ENCODE measurements around the gene ACSS1.
"Not testable (repeated sequence)": the region's sequence is repeated elsewhere in the genome, so short reads cannot be mapped to it uniquely, and the experiment has no call there.

The ACSS1 gene

GRCh38 chr20:25014816-25015215, 43.1 kb downstream of the ACSS1 start:
- in situ Hi-C loops (cut with MboI; ENCODE audit: low sequenced_read_pairs): no loop called here

DNA sequence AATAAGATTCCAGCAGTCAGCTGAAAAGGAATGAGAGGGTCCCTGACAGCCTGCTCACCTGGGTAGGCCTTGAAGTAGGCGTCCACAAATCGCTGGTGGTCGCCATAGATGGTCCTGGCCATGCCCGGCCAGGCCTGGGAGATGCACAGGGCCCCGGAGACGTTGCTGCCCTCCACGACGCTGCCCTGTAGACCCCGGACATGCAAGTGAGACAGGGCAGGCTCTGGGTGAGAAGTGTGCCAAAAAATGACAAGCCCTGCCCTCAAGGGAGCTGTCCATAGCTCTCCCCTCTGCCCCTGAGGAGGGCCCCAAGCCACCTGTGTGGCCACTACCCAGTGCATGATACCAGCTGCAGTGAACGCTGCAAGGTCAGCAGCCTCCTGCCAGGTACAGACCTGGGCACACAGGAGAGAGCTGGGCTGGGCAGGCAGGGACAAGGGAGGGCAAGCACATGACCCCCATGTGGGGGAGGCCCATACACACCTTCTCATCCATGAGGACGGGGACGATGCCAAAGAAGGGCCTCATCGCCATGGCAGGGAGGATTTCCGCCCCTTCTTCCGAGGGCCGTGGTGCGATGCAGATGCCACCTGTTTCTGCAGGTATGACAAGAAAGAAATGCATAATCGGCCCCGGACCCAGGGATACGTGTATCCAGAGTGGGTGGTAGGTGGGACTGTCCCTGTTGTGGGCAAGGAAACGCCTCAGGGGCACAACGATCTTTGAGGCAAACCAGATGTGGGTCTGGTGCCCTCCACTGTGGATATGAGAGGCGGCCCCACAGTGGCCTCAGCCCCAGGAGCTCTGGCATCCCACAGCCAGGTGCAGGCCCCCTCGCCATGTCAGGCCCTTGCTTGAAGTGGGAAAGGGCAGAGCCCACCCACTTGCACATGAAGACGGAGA, 44.2 kb downstream of the ACSS1 start:
- in situ Hi-C loops (cut with MboI; ENCODE audit: low sequenced_read_pairs): no loop called here

DNA sequence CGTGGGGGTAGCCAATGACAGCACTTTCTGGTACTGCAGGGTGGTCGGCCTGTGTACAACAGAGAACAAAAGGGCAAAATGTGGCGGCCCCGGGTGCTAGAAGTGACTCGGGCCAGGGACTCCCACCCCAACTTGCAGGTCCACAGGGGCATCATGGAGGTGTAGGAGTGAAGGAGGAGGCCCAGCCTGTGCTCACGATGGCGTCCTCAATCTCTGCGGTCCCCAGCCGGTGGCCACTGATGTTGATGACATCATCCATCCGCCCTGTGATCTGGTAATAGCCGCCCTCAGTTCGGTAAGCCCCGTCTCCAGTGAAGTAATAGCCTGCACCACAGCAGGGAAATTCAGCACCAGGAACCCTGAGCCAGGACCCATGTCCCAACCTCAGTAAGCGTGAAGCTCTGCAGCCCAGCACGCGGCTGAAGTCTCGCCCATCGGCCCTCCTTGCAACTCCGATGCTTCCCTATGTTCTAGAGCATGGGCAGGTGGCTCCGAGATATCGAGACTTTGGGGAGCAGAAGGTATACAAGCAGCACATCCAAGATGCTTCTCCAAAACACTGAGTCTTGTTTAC, 45.2 kb downstream of the ACSS1 start:
- in situ Hi-C loops (cut with MboI; ENCODE audit: low sequenced_read_pairs): no loop called here

DNA sequence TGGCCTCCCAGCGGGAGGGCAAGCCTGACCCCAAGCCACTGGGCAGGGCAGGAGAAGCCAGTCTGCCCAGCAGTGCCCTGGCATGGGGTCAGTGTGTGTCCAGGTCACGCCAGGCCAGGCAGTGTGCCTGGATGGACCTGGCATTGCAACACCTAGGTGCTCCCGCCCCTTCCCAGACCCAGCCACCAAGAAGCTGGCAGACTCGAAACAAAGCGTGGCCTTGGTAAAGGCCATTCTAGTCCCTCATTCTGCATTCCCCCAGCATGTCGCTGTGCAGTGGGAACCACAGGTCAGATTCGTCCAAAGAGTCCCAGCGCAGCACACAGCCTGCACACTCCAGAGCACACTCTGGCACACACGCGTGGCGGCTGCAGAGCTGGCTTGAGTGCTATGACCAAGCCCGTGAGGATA, 46.1 kb downstream of the ACSS1 start:
- in situ Hi-C loops (cut with MboI; ENCODE audit: low sequenced_read_pairs): no loop called here

DNA sequence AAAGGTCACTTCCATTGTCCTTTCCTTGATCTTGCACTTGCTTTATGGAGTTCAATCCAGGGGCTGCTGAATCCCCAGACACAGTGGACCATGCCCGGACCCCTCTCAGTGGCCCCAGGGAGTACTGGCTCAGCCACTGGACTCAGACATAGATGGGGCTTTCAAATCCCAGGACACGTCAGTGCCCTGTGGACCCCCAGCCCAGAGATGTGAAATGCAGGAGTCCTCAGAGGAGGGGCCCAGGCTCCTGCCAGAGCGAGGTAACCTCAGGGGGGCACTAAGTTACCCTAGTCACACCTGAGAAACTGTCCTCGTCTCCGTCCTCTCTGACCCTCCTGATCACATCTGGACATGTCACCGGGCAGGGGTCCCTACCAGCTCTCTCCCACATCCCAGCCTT, 46.7 kb downstream of the ACSS1 start:
- in situ Hi-C loops (cut with MboI; ENCODE audit: low sequenced_read_pairs): no loop called here

GRCh38 chr20:25009218-25010145, 48.5 kb downstream of the ACSS1 start:
- in situ Hi-C loops (cut with MboI; ENCODE audit: low sequenced_read_pairs): no loop called here

GRCh38 chr20:25008388-25009217, 49.3 kb downstream of the ACSS1 start:
- in situ Hi-C loops (cut with MboI; ENCODE audit: low sequenced_read_pairs): no loop called here

- in situ Hi-C loops (cut with MboI; ENCODE audit: low sequenced_read_pairs): no loop called here
Observed at GRCh38 chr20:25007491-25008305, 50.2 kb downstream of the ACSS1 start.

DNA sequence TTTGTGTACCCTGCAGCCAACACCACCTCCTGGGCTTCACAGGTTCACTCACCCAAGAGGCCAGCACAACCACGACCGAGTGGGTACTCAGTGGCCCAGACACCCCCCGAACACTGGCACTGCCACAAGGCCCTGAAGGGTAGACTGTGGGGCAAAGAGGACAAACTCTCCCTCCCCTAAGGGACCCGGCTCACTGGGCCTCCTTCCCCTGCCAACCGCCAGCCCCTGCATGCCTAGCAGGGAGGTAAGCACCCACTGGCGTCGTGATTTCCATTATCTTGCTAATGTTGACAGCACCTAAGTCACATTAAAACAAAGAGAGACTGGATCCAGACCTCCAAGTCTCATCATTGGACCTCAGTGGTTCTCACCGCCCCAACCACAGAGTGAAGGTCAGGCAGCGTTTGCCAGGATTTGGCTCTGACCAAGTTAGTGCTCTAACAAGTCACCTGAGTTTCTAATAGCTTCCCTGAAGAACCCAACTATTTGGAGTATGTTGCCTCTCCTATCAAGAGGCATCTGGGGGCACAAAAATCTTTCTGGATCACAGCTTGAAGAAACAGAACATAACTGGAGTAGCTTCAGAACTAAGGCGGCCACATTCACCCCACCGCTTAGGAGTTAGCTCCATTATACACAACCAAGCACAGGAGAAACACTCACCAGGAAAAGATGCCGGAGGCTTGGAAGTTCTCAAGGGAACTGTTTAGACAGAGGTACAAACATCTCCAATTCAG, 51.3 kb downstream of the ACSS1 start:
- in situ Hi-C loops (cut with MboI; ENCODE audit: low sequenced_read_pairs): no loop called here

- in situ Hi-C loops (cut with MboI; ENCODE audit: low sequenced_read_pairs): no loop called here
Observed at GRCh38 chr20:25005661-25006060, 52.3 kb downstream of the ACSS1 start.

DNA sequence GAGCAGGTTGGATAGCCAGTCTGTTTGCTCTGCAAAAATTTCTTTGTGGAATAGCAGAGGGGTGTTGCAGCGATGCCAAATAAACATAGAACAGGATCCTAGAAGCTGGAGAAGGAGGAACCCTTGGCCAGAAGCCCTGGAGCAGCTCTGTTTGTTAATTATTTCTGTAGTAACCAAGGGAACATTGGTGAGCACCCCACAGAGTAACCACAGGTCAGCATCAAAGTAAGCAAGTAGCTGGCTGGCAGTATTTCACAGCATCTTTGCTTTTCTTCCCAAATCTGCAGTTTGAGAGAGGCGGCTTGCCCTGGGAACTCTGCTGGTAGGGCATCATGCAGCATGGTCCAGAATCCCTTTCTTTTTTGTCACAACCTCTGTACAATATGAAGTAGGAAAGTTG, 52.7 kb downstream of the ACSS1 start:
- in situ Hi-C loops (cut with MboI; ENCODE audit: low sequenced_read_pairs): no loop called here

- in situ Hi-C loops (cut with MboI; ENCODE audit: low sequenced_read_pairs): no loop called here
Observed at GRCh38 chr20:25003002-25003401, 54.9 kb downstream of the ACSS1 start.

DNA sequence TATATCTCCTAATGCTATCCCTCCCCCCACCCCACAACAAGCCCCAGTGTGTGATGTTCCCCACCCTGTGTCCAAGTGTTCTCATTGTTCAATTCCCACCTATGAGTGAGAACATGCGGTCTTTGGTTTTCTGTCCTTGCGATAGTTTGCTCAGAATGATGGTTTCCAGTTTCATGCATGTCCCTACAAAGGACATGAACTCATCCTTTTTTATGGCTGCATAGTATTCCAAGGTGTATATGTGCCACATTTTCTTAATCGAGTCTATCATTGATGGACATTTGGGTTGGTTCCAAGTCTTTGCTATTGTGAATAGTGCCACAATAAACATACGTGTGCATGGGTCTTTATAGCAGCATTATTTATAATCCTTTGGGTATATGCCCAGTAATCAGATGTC, 56.6 kb downstream of the ACSS1 start:
- in situ Hi-C loops (cut with MboI; ENCODE audit: low sequenced_read_pairs): not testable (repeated sequence)

DNA sequence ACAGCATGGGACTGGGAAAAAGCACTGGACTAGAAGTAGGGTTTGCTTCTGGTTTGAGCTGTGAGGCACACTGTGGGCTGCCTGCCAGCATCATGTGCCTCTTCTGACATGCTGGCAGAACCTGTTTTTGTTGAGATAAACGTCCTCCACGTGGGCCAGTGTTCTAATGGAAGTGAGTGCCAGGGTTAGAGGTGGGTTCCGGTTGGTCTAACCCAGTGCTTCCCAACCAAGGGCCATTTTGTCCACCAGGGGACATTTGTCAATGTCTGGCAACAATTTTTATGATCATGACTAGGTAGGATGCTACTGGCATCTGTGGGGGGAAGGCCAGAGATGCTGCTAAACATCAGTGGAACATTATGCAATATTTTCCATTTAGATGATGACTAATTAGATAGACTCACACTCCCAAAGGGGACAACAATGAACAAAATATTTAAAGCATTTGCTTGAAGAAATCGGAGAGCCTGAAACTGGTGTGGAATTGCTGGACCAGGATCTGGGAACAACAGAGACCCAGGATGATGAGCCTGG, 57.6 kb downstream of the ACSS1 start:
- in situ Hi-C loops (cut with MboI; ENCODE audit: low sequenced_read_pairs): no loop called here

GRCh38 chr20:24999568-24999967, 58.4 kb downstream of the ACSS1 start:
- in situ Hi-C loops (cut with MboI; ENCODE audit: low sequenced_read_pairs): no loop called here

DNA sequence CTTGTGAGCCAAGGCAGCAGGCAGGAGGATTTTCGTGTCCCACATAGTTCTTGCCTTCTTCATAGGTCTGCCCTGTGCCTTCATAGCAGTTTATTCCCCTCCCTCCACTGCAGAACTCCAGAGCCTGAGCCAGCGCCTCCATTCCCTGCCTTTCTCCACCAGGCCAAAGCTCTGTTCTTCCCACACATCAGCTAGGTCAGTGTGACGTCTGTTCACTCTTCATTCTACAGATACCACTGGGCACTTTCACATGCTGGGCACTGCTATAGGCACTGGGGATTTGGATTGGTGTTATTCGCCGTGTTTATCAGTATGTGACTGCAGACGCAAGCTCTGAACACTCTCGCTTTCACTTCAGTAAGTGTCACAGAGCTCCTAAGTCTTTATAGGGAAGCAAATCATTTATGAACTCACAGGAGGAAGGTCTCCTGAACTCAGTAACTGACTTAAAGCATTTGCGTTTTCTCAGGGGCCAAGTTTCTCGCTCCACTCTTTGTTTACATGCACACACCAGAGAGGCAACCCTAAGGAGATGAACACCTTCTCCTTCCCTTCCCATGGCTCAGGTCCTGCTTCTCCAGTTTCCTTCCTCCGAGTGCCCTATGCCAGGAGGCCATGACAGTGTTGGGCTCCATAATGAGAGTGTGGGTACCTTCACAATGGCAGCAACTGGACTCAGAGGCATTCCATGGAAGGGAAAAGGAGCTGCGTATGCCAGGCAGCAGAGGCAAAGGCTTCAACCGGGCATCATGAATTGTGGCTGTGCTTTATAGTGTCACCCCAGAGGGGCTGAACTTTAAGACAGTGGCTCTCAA, 59.1 kb downstream of the ACSS1 start:
- in situ Hi-C loops (cut with MboI; ENCODE audit: low sequenced_read_pairs): no loop called here

DNA sequence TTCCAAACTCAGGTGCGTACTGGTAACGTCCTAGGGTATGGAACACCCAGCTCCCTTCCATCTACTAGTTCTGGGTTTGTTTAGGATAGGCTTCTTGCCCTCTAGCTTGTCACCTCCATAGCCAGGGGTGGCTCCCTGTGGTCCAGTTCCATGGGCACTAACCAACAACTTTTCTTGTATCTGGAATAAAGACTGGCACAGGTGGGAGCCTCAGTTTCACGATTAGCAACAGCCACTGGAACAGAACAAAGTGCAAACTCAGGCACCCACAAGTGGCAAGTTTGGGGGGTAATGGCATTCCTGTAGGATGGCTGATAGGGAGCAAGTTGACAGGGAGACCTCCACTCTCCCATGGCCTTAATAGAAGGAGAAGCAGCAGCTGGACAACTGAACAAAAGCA, 59.8 kb downstream of the ACSS1 start:
- in situ Hi-C loops (cut with MboI; ENCODE audit: low sequenced_read_pairs): no loop called here
